Testis (tissue), 2 donors: Measurements from ENCODE around the gene FOXO1.

Experiments
- POLR2A ChIP-seq: fragments of 450-650 bp; IDR thresholded peaks from one replicate; pipeline ENCODE4 v1.6.1; 2017; ENCODE audit warnings: antibody characterized with exemption, mild to moderate bottlenecking, moderate library complexity
- TF ChIP-seq, protein P1 (sequence below), 3 experiments: fragments of 450-650 bp in 2 of 3; fragments of 200-600 bp in 1 of 3; sonication (generic) in 1 of 3; IDR thresholded peaks; one replicate each; pipeline ENCODE4 v1.5.1; 2016 to 2019; ENCODE audit warnings: antibody characterized with exemption in 3 of 3, mild to moderate bottlenecking in 2 of 3, moderate library complexity in 1 of 3

DNA sequence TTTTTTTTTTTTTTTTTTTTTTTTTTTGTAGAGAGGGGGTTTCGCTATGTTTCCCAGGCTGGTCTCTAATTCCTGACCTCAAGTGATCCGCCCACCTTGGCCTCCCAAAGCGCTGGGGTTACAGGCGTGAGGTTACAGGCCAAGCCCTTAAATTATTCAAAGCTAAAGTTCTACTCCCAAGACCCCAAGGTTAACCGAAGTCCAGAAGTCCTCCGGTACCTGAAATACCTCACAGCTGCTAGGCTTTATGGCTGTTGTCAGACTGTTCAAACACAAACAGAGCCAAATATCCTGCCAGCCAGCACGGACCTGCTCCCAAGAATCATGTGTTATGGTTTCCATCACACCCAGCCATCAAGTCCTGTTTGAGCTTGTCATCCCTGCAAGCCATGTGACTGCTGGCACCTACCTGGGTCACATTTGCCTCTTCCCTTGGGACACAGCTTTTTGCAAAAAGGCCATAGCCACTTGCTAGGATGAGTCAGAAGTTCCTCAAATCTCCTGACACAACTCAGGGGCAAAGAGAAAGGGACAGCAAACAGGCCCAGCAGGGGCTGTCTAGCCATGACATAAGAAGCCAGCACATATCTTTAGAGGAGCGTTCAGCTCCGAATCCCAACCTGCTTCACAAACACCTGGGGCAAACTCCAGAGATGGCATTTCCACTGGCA, 129.9 kb downstream of the FOXO1 start:
- TF ChIP-seq, protein P1, sequence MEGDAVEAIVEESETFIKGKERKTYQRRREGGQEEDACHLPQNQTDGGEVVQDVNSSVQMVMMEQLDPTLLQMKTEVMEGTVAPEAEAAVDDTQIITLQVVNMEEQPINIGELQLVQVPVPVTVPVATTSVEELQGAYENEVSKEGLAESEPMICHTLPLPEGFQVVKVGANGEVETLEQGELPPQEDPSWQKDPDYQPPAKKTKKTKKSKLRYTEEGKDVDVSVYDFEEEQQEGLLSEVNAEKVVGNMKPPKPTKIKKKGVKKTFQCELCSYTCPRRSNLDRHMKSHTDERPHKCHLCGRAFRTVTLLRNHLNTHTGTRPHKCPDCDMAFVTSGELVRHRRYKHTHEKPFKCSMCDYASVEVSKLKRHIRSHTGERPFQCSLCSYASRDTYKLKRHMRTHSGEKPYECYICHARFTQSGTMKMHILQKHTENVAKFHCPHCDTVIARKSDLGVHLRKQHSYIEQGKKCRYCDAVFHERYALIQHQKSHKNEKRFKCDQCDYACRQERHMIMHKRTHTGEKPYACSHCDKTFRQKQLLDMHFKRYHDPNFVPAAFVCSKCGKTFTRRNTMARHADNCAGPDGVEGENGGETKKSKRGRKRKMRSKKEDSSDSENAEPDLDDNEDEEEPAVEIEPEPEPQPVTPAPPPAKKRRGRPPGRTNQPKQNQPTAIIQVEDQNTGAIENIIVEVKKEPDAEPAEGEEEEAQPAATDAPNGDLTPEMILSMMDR (IDR thresholded peaks at IDR 0.05): no peak
- TF ChIP-seq POLR2A: no peak
